Measurements from ENCODE around the gene GAS2L1.

DNA sequence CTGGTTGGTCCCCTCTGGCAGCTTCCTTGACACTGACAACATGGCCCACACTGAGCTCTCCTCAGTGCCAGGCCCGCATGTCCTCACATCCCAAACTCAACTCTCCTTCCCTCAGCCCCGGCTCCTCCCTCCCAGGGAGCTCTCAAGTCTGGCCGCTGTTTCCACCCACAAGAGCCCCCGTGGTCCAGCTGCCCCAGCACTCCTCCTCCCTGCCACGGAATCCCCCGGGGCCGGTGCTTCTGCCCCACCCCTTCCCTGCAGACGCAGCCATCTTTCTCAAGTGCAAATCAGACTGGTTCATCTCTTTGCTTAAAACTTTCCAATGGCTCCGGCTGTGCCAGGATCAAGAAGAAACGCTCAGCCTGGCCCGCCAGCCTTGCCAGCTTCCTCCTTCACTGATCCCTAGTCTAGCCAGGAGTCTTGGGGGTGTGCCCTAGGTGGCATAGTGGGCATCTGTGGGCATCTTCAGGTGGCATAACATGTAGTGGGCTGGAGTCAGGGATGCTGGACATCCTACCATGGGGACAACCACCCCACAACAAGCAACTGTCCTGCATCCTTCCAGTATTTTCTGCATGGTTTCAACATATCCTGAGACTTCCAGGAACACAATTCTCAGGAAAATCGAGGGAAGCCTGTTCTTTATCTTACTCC, 31.3 kb downstream of the GAS2L1 start:
- TF ChIP-seq, protein P1, sequence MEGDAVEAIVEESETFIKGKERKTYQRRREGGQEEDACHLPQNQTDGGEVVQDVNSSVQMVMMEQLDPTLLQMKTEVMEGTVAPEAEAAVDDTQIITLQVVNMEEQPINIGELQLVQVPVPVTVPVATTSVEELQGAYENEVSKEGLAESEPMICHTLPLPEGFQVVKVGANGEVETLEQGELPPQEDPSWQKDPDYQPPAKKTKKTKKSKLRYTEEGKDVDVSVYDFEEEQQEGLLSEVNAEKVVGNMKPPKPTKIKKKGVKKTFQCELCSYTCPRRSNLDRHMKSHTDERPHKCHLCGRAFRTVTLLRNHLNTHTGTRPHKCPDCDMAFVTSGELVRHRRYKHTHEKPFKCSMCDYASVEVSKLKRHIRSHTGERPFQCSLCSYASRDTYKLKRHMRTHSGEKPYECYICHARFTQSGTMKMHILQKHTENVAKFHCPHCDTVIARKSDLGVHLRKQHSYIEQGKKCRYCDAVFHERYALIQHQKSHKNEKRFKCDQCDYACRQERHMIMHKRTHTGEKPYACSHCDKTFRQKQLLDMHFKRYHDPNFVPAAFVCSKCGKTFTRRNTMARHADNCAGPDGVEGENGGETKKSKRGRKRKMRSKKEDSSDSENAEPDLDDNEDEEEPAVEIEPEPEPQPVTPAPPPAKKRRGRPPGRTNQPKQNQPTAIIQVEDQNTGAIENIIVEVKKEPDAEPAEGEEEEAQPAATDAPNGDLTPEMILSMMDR (conservative IDR thresholded peaks at IDR 0.05; ENCODE audit: low read depth, low read length): no peak
- no peak for TF ChIP-seq EZH2 (IDR thresholded peaks at IDR 0.05; ENCODE audit: borderline replicate concordance, low read depth, low read length, poor library complexity, severe bottlenecking)

Measured in A673 (cell line).